Testis (tissue), 2 donors: ENCODE measurements around the gene ABAT.

ENCODE experiments used
- POLR2A ChIP-seq: fragments of 450-650 bp; IDR thresholded peaks from one replicate; pipeline ENCODE4 v1.6.1; 2017; ENCODE audit warnings: antibody characterized with exemption, mild to moderate bottlenecking, moderate library complexity
- TF ChIP-seq, protein P1 (sequence below), 3 experiments: fragments of 450-650 bp in 2 of 3; fragments of 200-600 bp in 1 of 3; sonication (generic) in 1 of 3; IDR thresholded peaks; one replicate each; pipeline ENCODE4 v1.5.1; 2016 to 2019; ENCODE audit warnings: antibody characterized with exemption in 3 of 3, mild to moderate bottlenecking in 2 of 3, moderate library complexity in 1 of 3

DNA sequence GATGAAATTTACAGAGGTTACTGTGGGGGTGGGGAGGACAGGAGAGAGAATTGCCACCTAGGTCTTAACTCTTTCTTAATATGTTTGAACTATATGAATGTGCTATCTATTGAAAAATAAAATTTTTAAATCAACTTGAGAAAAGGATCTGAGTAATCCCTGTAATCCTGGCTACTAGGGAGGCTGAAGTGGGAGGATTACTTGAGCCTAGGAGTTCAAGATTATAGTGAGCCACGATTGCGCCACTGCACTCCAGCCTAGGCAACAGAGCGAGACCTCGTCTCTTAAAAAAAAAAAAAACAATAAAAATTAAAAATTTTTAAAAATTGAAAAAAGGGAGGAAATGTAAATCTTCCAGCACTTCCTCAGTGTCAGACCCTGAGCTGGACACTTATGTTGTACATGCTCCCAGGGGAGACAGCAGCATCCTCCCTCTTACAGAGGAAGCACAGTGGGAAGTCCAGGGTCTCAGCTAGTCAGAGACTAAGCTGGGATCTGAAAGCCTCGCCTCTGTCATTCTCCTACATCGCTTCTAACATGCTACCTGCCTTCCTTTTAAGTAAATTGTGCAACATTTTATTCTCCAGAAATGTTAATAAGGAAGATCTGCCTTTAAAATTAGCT lies 145.1 kb downstream of the ABAT start:
- TF ChIP-seq, protein P1, sequence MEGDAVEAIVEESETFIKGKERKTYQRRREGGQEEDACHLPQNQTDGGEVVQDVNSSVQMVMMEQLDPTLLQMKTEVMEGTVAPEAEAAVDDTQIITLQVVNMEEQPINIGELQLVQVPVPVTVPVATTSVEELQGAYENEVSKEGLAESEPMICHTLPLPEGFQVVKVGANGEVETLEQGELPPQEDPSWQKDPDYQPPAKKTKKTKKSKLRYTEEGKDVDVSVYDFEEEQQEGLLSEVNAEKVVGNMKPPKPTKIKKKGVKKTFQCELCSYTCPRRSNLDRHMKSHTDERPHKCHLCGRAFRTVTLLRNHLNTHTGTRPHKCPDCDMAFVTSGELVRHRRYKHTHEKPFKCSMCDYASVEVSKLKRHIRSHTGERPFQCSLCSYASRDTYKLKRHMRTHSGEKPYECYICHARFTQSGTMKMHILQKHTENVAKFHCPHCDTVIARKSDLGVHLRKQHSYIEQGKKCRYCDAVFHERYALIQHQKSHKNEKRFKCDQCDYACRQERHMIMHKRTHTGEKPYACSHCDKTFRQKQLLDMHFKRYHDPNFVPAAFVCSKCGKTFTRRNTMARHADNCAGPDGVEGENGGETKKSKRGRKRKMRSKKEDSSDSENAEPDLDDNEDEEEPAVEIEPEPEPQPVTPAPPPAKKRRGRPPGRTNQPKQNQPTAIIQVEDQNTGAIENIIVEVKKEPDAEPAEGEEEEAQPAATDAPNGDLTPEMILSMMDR (IDR thresholded peaks at IDR 0.05), result no peak
- TF ChIP-seq POLR2A, result no peak
